D721Med (cell line): Measurements from ENCODE around the gene SLC44A1.

Experiments used
- DNase-seq: peaks from one replicate; pipeline ENCODE4 v3.0.0; 2011; ENCODE audit warnings: low spot score; ENCODE audit not compliant: insufficient read length
- FAIRE-seq: peaks from 2 replicates; lab custom pipeline; 2011; peaks lifted over from hg19 to GRCh38; lab: Jason Lieb, UNC
- CTCF ChIP-seq: IDR thresholded peaks from 2 replicates; pipeline ENCODE4 v1.5.1; 2012; ENCODE audit warnings: mild to moderate bottlenecking, control low read depth; ENCODE audit not compliant: insufficient read depth; ENCODE audit errors: missing control alignments

Gene SLC44A1

DNA sequence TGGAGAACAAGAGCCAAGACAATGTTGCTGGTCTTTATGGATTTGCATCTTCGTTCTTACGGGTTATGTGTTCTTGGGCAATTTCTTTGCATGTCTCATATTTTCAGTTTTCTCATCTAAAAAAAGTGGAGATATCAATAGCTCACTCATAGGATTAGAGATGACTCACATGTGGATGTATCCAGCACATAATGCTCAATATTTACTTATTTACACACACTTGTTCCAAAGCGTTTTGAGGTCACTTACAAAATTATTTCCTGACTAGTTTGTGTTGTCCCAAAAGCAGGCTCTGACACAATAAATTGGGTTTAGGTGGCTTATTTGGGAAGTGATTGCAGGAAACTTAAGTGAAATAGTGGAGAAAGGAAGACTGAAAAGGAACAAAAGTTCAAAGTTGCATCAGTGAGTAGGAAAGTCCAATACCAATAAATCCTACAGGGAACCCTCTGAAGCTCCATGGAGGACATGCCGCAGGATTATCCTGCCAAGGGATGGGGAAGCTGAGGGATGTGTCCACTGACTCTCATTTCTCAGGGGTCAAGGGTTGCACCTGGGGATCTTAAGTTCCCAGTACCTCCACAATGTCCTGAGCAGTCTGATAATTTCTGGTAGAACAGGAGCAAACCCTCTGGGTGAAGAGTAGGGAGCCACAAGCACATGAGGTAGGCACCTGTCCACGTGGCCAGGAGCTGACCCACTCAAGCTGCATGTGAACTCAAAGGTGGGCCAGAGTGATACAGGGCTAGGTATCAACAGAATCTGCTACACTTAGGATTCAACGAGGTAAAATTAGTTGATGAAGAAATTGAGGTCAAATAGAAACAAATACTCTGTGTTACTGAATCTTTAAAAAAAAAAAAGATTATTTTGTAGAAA is 37.4 kb upstream of the SLC44A1 start:
- FAIRE-seq (no peak), DNase-seq (no peak)

DNA sequence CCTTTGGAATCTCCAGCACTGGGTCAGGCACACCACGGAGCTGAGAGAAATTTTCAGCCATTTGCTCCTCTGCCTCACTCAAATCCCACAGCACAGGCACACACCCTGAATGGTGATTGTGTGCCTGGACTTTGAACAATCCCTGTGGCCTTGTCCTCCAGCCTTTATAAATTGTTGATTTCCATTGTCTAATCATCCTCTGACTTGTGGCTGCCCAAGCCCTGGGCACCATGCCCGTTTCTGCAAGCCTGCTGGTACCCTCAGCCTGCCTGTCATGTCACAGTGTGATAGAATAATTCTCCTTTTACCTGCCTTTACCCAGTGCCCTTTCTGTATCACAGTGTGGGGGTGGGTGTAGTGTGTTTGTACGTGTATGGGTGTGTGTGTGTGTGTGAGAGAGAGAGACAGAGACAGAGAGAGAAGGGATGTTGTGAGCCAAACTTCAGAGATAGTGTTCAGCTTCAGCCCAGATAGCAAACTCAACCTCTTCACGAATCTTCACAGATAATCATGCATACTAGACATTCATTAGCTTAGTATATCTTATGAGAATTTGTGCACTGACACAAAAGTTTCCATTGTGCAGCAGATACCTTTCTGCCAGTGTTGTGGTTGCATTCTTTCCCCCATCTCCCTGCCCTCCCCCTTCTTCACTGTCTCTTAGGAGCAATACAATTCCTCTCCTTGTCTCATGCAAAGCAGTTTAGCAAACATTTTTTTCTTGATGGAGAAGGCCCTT is 27.8 kb upstream of the SLC44A1 start:
- FAIRE-seq (no peak), DNase-seq (no peak)
- no peak for TF ChIP-seq CTCF

More for the DNA sequence above, 37.4 kb upstream of the SLC44A1 start:
- no peak for TF ChIP-seq CTCF

DNA sequence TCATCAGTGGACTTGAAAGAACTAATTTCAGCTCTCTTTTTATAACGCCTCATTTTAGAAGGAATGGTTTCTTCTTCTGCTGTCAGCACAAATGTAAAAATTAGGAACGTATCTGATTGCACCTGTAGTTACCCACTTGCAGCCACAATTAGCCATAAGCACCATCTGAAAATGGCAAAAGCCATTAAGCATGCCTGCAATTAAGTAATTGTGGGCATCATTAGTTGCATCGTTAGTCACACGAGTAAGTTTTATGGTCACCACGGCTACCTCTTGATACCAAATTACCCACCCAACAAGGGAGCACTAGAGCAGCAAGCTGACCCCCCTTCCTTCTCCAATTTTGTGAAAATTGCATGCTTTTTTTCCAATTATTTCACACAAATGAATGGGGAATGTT is 25.8 kb upstream of the SLC44A1 start:
- no peak for DNase-seq
- FAIRE-seq, result no peak
- TF ChIP-seq CTCF, result no peak

- no peak for TF ChIP-seq CTCF
- FAIRE-seq (no peak), DNase-seq (no peak)
These were observed 25.1 kb upstream of the SLC44A1 start for GRCh38 chr9:105219291-105219805.

DNA sequence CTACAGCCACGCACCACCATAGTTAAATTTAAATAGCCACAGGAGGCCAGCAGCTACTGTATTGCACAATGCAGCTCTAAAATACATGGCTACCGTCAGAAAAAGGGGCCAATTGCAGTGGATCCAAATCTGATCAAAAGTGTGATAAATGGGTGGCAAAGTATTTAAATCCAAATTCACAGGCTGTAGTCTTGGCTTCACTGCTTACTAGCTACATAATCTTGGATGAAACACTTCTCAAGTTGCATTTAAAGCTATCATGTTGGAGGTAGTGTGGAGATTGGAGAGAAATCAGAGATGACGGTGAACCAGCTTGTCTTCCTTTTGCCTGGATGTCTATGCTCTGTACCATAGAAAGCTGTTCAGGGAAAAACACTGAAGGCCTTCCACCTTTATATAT is 24.0 kb upstream of the SLC44A1 start:
- TF ChIP-seq CTCF, result no peak
- no peak for DNase-seq
- FAIRE-seq, result no peak

- FAIRE-seq (no peak), DNase-seq (no peak)
- no peak for TF ChIP-seq CTCF
These were observed 20.8 kb upstream of the SLC44A1 start for GRCh38 chr9:105223544-105224140.
